Gastrocnemius medialis (tissue), 4 donors: ENCODE measurements around the gene RELL1. TPM values are rescaled to one million over a fixed set of nuclear protein-coding genes. Genes with fewer than 3 reads are reported as not detected.

Experiments
- ATAC-seq, 2 donors: fragments of 150-250 bp; one replicate each; pipeline ENCODE4 v1.9.1; 2016
- DNase-seq, 2 donors: peaks; one replicate each; pipeline ENCODE4 v3.0.0-alpha.2; 2019
- H3K27ac ChIP-seq, 4 donors: fragments of 200-600 bp; sonication (generic); 1 replicate in 1 of 4; 2 replicates in 3 of 4; pipeline ENCODE4 v1.5.1; 2016 to 2018; ENCODE audit warnings: mild to moderate bottlenecking in 2 of 4, moderate library complexity in 1 of 4
- H3K27me3 ChIP-seq, 3 donors: fragments of 200-600 bp; sonication (generic) in 2 of 3; 1 replicate in 1 of 3; 2 replicates in 2 of 3; pipeline versions ENCODE4 v1.5.1 to v1.6.0; 2016 to 2019; ENCODE audit warnings: mild to moderate bottlenecking in 1 of 3, moderate library complexity in 1 of 3
- H3K36me3 ChIP-seq, 2 donors: fragments of 200-600 bp; sonication (generic) in 1 of 2; one replicate each; pipeline ENCODE4 v1.5.1; 2017 to 2018
- H3K4me1 ChIP-seq, 2 donors: fragments of 200-600 bp; sonication (generic) in 1 of 2; one replicate each; pipeline ENCODE4 v1.5.1; 2016 to 2017; ENCODE audit warnings: mild to moderate bottlenecking in 2 of 2
- H3K4me3 ChIP-seq, 4 donors: fragments of 200-600 bp; sonication (generic) in 3 of 4; 1 replicate in 1 of 4; 2 replicates in 3 of 4; pipeline ENCODE4 v1.5.1; 2016 to 2019; ENCODE audit warnings: mild to moderate bottlenecking in 2 of 4
- H3K9me3 ChIP-seq, 3 donors: fragments of 200-600 bp; sonication (generic) in 2 of 3; 1 replicate in 1 of 3; 2 replicates in 2 of 3; pipeline ENCODE4 v1.5.1; 2016 to 2019
- POLR2A ChIP-seq, 2 donors: fragments of 450-650 bp; IDR thresholded peaks; one replicate each; pipeline ENCODE4 v1.6.1; 2017; ENCODE audit warnings: antibody characterized with exemption in 2 of 2, mild to moderate bottlenecking in 2 of 2, moderate library complexity in 2 of 2
- in situ Hi-C, 4 donors: fragments of 200-750 bp; cut with MboI; loops; one replicate each; pipeline versions ENCODE4 v1.15.0 to v1.8.0; 2017; ENCODE audit warnings: low sequenced_read_pairs in 4 of 4
- intact Hi-C: fragments of 100-400 bp; cut with DNase I; formaldehyde crosslinking; loops from one replicate; pipeline ENCODE4 v1.15.1; 2023; ENCODE audit warnings: low total_unique reads
- total RNA-seq, 4 donors: library from RNA; depleted of rRNA; stranded (reverse); fragments of >200 nt; gene quantifications; one replicate each; pipeline versions ENCODE4 v1.1.0 to v1.2.3, GENCODE V29; 2016
- TF ChIP-seq, protein P1 (sequence below), 5 experiments: fragments of 450-650 bp in 3 of 5; fragments of 200-600 bp in 2 of 5; sonication (generic) in 2 of 5; IDR thresholded peaks in 4 of 5; conservative IDR thresholded peaks in 1 of 5; 1 replicate in 4 of 5; 2 replicates in 1 of 5; pipeline ENCODE4 v1.5.1; 2016 to 2019; ENCODE audit warnings: antibody characterized with exemption in 5 of 5, mild to moderate bottlenecking in 3 of 5, moderate library complexity in 3 of 5

RELL1 gene
- total RNA-seq, 4 donors from 2014 or later = 13.7 to 36.3 (median 27.8) TPM

DNA sequence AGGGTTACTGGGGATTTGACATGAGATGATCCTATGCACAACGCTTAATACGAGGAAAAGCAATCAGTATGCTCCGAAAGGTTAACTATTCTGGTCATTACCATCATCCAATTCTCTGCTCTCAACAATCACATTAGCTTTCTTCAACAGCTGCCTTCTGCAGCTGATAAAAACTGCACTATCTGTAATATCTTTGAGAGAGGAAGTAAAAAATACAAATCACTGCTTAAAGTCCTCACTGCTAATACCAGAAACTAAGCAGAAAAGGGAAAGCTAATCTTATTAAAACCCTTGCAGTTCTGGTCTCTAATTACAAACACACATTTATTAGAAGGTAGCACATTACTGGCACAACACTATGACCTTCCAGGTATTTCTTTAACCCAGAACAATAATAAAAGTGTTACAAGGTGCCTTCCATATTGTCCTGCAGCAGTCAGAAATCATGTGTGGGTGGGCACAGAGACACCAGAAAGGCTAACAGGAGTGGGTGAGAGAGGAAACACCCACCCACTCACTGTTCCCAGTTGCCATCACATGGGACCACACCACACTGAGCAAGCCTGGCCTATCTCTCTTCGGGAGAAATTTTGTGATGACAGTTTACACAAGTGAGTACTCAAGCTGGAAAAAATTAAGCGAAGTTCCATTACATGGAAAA is 71.0 kb downstream of the RELL1 start:
- H3K4me3 ChIP-seq = no peak overlapping the region
- DNase-seq (no peak), ATAC-seq (no peak)
- in situ Hi-C loops (loop anchor here in 2 of 4 donors (25.0 kb wide), 1 partner anchor 422 kb away; no protein-coding TSS in a partner anchor), intact Hi-C loops (no loop called here)
- peaks cover 0 to 5% of the 10 kb centered on the region in 2 donors for H3K4me1 ChIP-seq
- no peaks in the 10 kb centered on the region for H3K27me3 ChIP-seq
- no peaks in the 10 kb centered on the region for H3K36me3 ChIP-seq
- H3K9me3 ChIP-seq = no peaks in the 10 kb centered on the region
- H3K27ac ChIP-seq = no peak overlapping the region
- TF ChIP-seq, protein P1, sequence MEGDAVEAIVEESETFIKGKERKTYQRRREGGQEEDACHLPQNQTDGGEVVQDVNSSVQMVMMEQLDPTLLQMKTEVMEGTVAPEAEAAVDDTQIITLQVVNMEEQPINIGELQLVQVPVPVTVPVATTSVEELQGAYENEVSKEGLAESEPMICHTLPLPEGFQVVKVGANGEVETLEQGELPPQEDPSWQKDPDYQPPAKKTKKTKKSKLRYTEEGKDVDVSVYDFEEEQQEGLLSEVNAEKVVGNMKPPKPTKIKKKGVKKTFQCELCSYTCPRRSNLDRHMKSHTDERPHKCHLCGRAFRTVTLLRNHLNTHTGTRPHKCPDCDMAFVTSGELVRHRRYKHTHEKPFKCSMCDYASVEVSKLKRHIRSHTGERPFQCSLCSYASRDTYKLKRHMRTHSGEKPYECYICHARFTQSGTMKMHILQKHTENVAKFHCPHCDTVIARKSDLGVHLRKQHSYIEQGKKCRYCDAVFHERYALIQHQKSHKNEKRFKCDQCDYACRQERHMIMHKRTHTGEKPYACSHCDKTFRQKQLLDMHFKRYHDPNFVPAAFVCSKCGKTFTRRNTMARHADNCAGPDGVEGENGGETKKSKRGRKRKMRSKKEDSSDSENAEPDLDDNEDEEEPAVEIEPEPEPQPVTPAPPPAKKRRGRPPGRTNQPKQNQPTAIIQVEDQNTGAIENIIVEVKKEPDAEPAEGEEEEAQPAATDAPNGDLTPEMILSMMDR (IDR thresholded peaks at IDR 0.05 in 4 of 5, conservative IDR thresholded peaks at IDR 0.05 in 1 of 5) = no peak
- no peak for TF ChIP-seq POLR2A (IDR thresholded peaks at IDR 0.05)

GRCh38 chr4:37612811-37613210 is 73.4 kb downstream of the RELL1 start:
- no peaks in the 10 kb centered on the region for H3K27me3 ChIP-seq
- no peak for ATAC-seq
- H3K27ac ChIP-seq = no peak overlapping the region
- in situ Hi-C loops (loop anchor here in 2 of 4 donors (25.0 kb wide), 1 partner anchor 424 kb away; no protein-coding TSS in a partner anchor), intact Hi-C loops (no loop called here)
- no peaks in the 10 kb centered on the region for H3K9me3 ChIP-seq
- H3K36me3 ChIP-seq = no peaks in the 10 kb centered on the region
- H3K4me3 ChIP-seq = no peak overlapping the region
- TF ChIP-seq, protein P1 (IDR thresholded peaks at IDR 0.05 in 4 of 5, conservative IDR thresholded peaks at IDR 0.05 in 1 of 5) = no peak
- TF ChIP-seq POLR2A (IDR thresholded peaks at IDR 0.05) = no peak
- no peaks in the 10 kb centered on the region for H3K4me1 ChIP-seq
- no peak for DNase-seq

GRCh38 chr4:37609626-37610025 is 76.5 kb downstream of the RELL1 start:
- no peaks in the 10 kb centered on the region for H3K9me3 ChIP-seq
- intact Hi-C loops = no loop called here
- H3K27me3 ChIP-seq = no peaks in the 10 kb centered on the region
- H3K27ac ChIP-seq = no peak overlapping the region
- DNase-seq (no peak), ATAC-seq (no peak)
- TF ChIP-seq POLR2A (IDR thresholded peaks at IDR 0.05) = no peak
- TF ChIP-seq, protein P1 (IDR thresholded peaks at IDR 0.05 in 4 of 5, conservative IDR thresholded peaks at IDR 0.05 in 1 of 5) = no peak
- in situ Hi-C loops = loop anchor here (10.0 to 25.0 kb wide), 5 partner anchors 185 to 428 kb away; no protein-coding TSS in a partner anchor
- H3K4me1 ChIP-seq = no peaks in the 10 kb centered on the region
- no peaks in the 10 kb centered on the region for H3K36me3 ChIP-seq
- H3K4me3 ChIP-seq = no peak overlapping the region

DNA sequence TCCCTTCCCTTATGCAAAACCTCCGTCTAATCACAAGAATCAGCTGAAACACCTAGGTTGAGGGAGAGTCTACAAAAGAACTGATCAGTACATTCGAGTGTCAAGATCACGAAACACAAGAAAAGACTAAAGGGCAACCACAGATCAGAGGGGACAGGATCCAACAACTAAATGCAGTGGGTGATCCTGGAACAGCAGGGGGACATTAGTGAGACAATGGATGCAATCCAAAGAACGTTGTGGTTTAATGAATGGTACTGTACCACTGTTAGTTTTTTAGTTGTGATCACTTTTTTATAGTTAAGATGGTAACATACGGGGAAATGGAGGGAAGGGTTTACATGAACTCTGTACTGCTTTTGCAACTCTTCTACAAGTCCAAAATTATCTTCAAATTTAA is 79.2 kb downstream of the RELL1 start:
- H3K4me1 ChIP-seq = no peaks in the 10 kb centered on the region
- intact Hi-C loops (no loop called here), in situ Hi-C loops (loop anchor here (10.0 to 25.0 kb wide), 5 partner anchors 188 to 430 kb away; no protein-coding TSS in a partner anchor)
- no peak overlapping the region for H3K27ac ChIP-seq
- ATAC-seq (no peak), DNase-seq (no peak)
- no peaks in the 10 kb centered on the region for H3K27me3 ChIP-seq
- no peak for TF ChIP-seq POLR2A (IDR thresholded peaks at IDR 0.05)
- TF ChIP-seq, protein P1 (IDR thresholded peaks at IDR 0.05 in 4 of 5, conservative IDR thresholded peaks at IDR 0.05 in 1 of 5) = no peak
- no peaks in the 10 kb centered on the region for H3K9me3 ChIP-seq
- H3K4me3 ChIP-seq = no peak overlapping the region
- H3K36me3 ChIP-seq = no peaks in the 10 kb centered on the region
